ENCODE measurements around the gene RALGPS1. TPM values are rescaled to one million over a fixed set of nuclear protein-coding genes. Genes with fewer than 3 reads are reported as not detected.
A peak's percentile ranks its signal among the peaks of the same experiment; 100 is the strongest.

Gene RALGPS1
- total RNA-seq, 4 donors from 2014 or later: 4.6 to 11.9 (median 10.0) TPM

- Histone ChIP-seq H3K4me3 (no peak overlapping the region), H3K27me3 (no peaks in the 10 kb centered on the region), H3K27ac (replicated peaks in 1 of 4) (no peak overlapping the region), H3K9me3 (no peaks in the 10 kb centered on the region), H3K36me3 (peaks cover 0 to 3% (median 0%) of the 10 kb centered on the region in 4 donors), H3K4me1 (peaks cover 0 to 10% (median 2%) of the 10 kb centered on the region in 4 donors)
- no peak for DNase-seq (ENCODE audit: extremely low spot score)
- WGBS: 93% methylated on average over 9 of the region's 11 CpGs
- no peak for TF ChIP-seq POLR2AphosphoS5 (IDR thresholded peaks at IDR 0.05)
- TF ChIP-seq POLR2A (IDR thresholded peaks at IDR 0.05; ENCODE audit: low read depth): no peak
- no peak for TF ChIP-seq CTCF (IDR thresholded peaks at IDR 0.05)
- TF ChIP-seq EP300 (IDR thresholded peaks at IDR 0.05): no peak
- intact Hi-C loops (cut with DNase I): no loop called here
Measured at GRCh38 chr9:127211983-127212382, 297.4 kb downstream of the RALGPS1 start.

- intact Hi-C loops (cut with DNase I): no loop called here
- Histone ChIP-seq H3K4me1 (peaks cover 0 to 10% (median 2%) of the 10 kb centered on the region in 4 donors), H3K36me3 (peaks cover 0 to 3% (median 0%) of the 10 kb centered on the region in 4 donors), H3K9me3 (no peaks in the 10 kb centered on the region), H3K4me3 (no peak overlapping the region), H3K27ac (replicated peaks in 1 of 4) (no peak overlapping the region), H3K27me3 (no peaks in the 10 kb centered on the region)
- WGBS: 90% methylated on average over 4 of the region's 9 CpGs
- DNase-seq (ENCODE audit: extremely low spot score): no peak
- no peak for TF ChIP-seq EP300 (IDR thresholded peaks at IDR 0.05)
- no peak for TF ChIP-seq POLR2A (IDR thresholded peaks at IDR 0.05; ENCODE audit: low read depth)
- TF ChIP-seq POLR2AphosphoS5 (IDR thresholded peaks at IDR 0.05): no peak
- no peak for TF ChIP-seq CTCF (IDR thresholded peaks at IDR 0.05)
Measured at GRCh38 chr9:127212453-127212852, 297.9 kb downstream of the RALGPS1 start.

GRCh38 chr9:127213859-127214258, 299.3 kb downstream of the RALGPS1 start:
- no peak for DNase-seq (ENCODE audit: extremely low spot score)
- Histone ChIP-seq H3K4me3 (no peak overlapping the region), H3K4me1 (peaks cover 0 to 10% (median 2%) of the 10 kb centered on the region in 4 donors), H3K9me3 (no peaks in the 10 kb centered on the region), H3K27ac (replicated peaks in 1 of 4) (no peak overlapping the region), H3K36me3 (peaks cover 0 to 3% (median 0%) of the 10 kb centered on the region in 4 donors), H3K27me3 (no peaks in the 10 kb centered on the region)
- no peak for TF ChIP-seq POLR2AphosphoS5 (IDR thresholded peaks at IDR 0.05)
- TF ChIP-seq POLR2A (IDR thresholded peaks at IDR 0.05; ENCODE audit: low read depth): no peak
- TF ChIP-seq EP300 (IDR thresholded peaks at IDR 0.05): no peak
- TF ChIP-seq CTCF (IDR thresholded peaks at IDR 0.05): no peak
- WGBS: 83% methylated on average over 4 of the region's 4 CpGs
- intact Hi-C loops (cut with DNase I): no loop called here

- WGBS: 39% methylated on average over 5 of the region's 6 CpGs
- H3K27me3 ChIP-seq: no peaks in the 10 kb centered on the region
- peaks cover 0 to 3% (median 0%) of the 10 kb centered on the region in 4 donors for H3K36me3 ChIP-seq
- TF ChIP-seq POLR2A (IDR thresholded peaks at IDR 0.05; ENCODE audit: low read depth): no peak
- peak; percentile 60 to 78 (median 66) for TF ChIP-seq CTCF (IDR thresholded peaks at IDR 0.05)
- H3K4me3 ChIP-seq: no peak overlapping the region
- intact Hi-C loops (cut with DNase I): loop anchor here (5.0 kb wide), 1 partner anchor 133 kb away; no protein-coding TSS in a partner anchor
- no peak overlapping the region for H3K27ac ChIP-seq (replicated peaks in 1 of 4)
- H3K9me3 ChIP-seq: no peaks in the 10 kb centered on the region
- no peak for DNase-seq (ENCODE audit: extremely low spot score)
- H3K4me1 ChIP-seq: peaks cover 0 to 10% (median 2%) of the 10 kb centered on the region in 4 donors
Measured at GRCh38 chr9:127214421-127215267, 300.1 kb downstream of the RALGPS1 start.
